BJ (cell line): ENCODE data around the gene RAC2. TPM values are rescaled to one million over a fixed set of nuclear protein-coding genes. Genes with fewer than 3 reads are reported as not detected.

Experiments
- CTCF ChIA-PET: fragments of 350-600 bp; formaldehyde crosslinking; extraction: SDS; loops from one replicate; lab custom pipeline; 2021; ENCODE audit warnings: antibody characterized with exemption, inconsistent platforms; lab: Yijun Ruan, JAX
- POLR2A ChIA-PET: fragments of 300-600 bp; sonication (Branson Sonifier 250); formaldehyde crosslinking; extraction: SDS; loops from one replicate; lab custom pipeline; 2021; ENCODE audit warnings: antibody characterized with exemption; lab: Charles Lee
- DNase-seq: peaks from one replicate; pipeline ENCODE4 v3.0.0-alpha.2; 2011; ENCODE audit warnings: low read depth
- H3K27me3 ChIP-seq: 2 replicates; pipeline ENCODE4 v1.6.0; 2011; ENCODE audit warnings: low read length; ENCODE audit not compliant: control insufficient read depth, insufficient read depth
- H3K36me3 ChIP-seq: 2 replicates; pipeline ENCODE4 v1.5.1; 2011; ENCODE audit warnings: low read length; ENCODE audit not compliant: control insufficient read depth, insufficient read depth
- H3K4me3 ChIP-seq: 2 replicates; pipeline ENCODE4 v1.5.1; 2011; ENCODE audit warnings: low read depth, mild to moderate bottlenecking, control low read depth, low read length
- CTCF ChIP-seq: IDR thresholded peaks from 2 replicates; pipeline ENCODE4 v1.5.1; 2011; ENCODE audit warnings: low read depth, mild to moderate bottlenecking, control low read depth, inconsistent platforms, low read length, moderate library complexity; ENCODE audit not compliant: insufficient read depth
- polyA plus RNA-seq: library from polyadenylated mRNA; depleted of rRNA; stranded (reverse); fragments of >200 nt; gene quantifications from 2 replicates; pipeline ENCODE4 v1.2.3, GENCODE V29; 2011

Gene RAC2
- polyA plus RNA-seq, 1 experiment: 25.7 TPM

GRCh38 chr22:37195921-37196320 lies 48.1 kb downstream of the RAC2 start:
- H3K27me3 ChIP-seq: no peaks in the 10 kb centered on the region
- ChIA-PET CTCF (interaction anchor here (1.1 to 6.1 kb wide), 5 partner anchors 8 to 153 kb away, joined by 3 to 161 read pairs (median 11); partner anchors contain the start of gene C1QTNF6), POLR2A (no interaction called here)
- DNase-seq: no peak
- no peak for TF ChIP-seq CTCF
- H3K4me3 ChIP-seq: no peak overlapping the region
- no peaks in the 10 kb centered on the region for H3K36me3 ChIP-seq

GRCh38 chr22:37194750-37195149 lies 49.3 kb downstream of the RAC2 start:
- TF ChIP-seq CTCF: no peak
- ChIA-PET CTCF (no interaction called here), POLR2A (no interaction called here)
- no peak for DNase-seq
- Histone ChIP-seq H3K4me3 (no peak overlapping the region), H3K36me3 (no peaks in the 10 kb centered on the region), H3K27me3 (no peaks in the 10 kb centered on the region)

GRCh38 chr22:37193629-37194191 lies 50.4 kb downstream of the RAC2 start:
- no peak for DNase-seq
- CTCF ChIA-PET: interaction anchor here (0.6 to 2.0 kb wide), 3 partner anchors 15 to 392 kb away, joined by 4 to 10 read pairs (median 4); no protein-coding TSS in a partner anchor
- Histone ChIP-seq H3K27me3 (no peaks in the 10 kb centered on the region), H3K4me3 (no peak overlapping the region), H3K36me3 (no peaks in the 10 kb centered on the region)
- POLR2A ChIA-PET: no interaction called here
- no peak for TF ChIP-seq CTCF

- Histone ChIP-seq H3K27me3 (no peaks in the 10 kb centered on the region), H3K36me3 (no peaks in the 10 kb centered on the region), H3K4me3 (no peak overlapping the region)
- TF ChIP-seq CTCF: no peak
- POLR2A ChIA-PET: no interaction called here
- no peak for DNase-seq
- CTCF ChIA-PET: interaction anchor here (0.7 to 2.0 kb wide), 3 partner anchors 14 to 259 kb away, joined by 3 to 10 read pairs (median 4); no protein-coding TSS in a partner anchor
Observed at GRCh38 chr22:37192741-37193140, 51.3 kb downstream of the RAC2 start.

- no peak for DNase-seq
- H3K4me3 ChIP-seq: no peak overlapping the region
- ChIA-PET CTCF (interaction anchor here (0.7 to 2.0 kb wide), 5 partner anchors 19 to 259 kb away, joined by 3 to 10 read pairs (median 3); no protein-coding TSS in a partner anchor), POLR2A (no interaction called here)
- H3K27me3 ChIP-seq: no peaks in the 10 kb centered on the region
- TF ChIP-seq CTCF: no peak
- H3K36me3 ChIP-seq: no peaks in the 10 kb centered on the region
Observed at GRCh38 chr22:37192204-37192603, 51.9 kb downstream of the RAC2 start.
